ENCODE data around the gene NRXN3.

NRXN3 gene

GRCh38 chr14:79552778-79553177, 1382.6 kb downstream of the NRXN3 start:
- no peak for DNase-seq (ENCODE audit: low read depth in 1 of 2, low spot score in 1 of 2)

- DNase-seq (ENCODE audit: low read depth in 1 of 2, low spot score in 1 of 2) = no peak
Observed at GRCh38 chr14:79554816-79555215, 1384.6 kb downstream of the NRXN3 start.

GRCh38 chr14:79555429-79555828, 1385.3 kb downstream of the NRXN3 start:
- DNase-seq (ENCODE audit: low read depth in 1 of 2, low spot score in 1 of 2) = no peak

GRCh38 chr14:79557309-79557708, 1387.1 kb downstream of the NRXN3 start:
- no peak for DNase-seq (ENCODE audit: low read depth in 1 of 2, low spot score in 1 of 2)

- DNase-seq (ENCODE audit: low read depth in 1 of 2, low spot score in 1 of 2) = no peak
Observed at GRCh38 chr14:79562185-79562584, 1392.0 kb downstream of the NRXN3 start.

- DNase-seq (ENCODE audit: low read depth in 1 of 2, low spot score in 1 of 2) = no peak
Observed at GRCh38 chr14:79564371-79564770, 1394.2 kb downstream of the NRXN3 start.

DNA sequence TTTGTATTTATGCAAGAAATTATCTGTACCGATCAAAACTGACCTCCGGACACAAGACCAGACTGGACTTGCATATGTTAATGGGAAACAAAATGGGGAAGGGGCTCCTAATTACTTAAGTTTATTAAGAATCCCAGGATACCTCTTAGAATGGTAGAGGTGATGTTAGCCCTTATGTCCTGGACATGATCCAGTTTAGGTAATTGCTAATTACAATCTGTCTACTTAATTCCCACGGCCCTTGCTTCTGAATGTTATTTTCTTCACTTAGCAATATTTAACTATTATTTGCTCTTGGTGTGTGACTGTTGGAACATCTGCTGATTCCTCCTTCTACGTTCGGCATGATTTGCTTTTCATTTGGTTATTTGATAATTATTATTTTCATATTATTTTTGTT, 1397.1 kb downstream of the NRXN3 start:
- no peak for DNase-seq (ENCODE audit: low read depth in 1 of 2, low spot score in 1 of 2)

DNA sequence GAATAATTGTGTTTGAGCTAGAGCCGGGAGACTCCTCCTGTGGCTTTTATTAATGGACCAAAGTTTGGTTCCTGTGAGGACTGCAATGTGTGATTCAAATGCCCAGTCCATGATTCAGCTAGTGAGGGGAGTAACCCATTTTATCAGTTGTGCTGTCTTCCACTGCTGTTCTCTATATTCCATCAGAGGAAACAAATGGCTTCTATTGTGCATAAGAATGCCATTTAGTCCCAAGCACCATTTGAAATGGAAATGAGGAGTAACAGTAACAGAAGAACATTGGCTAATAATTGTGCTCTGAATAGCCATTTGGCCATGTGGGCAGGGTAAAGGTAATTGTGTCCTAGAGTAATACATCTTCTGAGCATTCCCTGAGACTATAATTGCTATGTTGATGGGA, 1398.4 kb downstream of the NRXN3 start:
- DNase-seq (ENCODE audit: low read depth in 1 of 2, low spot score in 1 of 2) = no peak

DNA sequence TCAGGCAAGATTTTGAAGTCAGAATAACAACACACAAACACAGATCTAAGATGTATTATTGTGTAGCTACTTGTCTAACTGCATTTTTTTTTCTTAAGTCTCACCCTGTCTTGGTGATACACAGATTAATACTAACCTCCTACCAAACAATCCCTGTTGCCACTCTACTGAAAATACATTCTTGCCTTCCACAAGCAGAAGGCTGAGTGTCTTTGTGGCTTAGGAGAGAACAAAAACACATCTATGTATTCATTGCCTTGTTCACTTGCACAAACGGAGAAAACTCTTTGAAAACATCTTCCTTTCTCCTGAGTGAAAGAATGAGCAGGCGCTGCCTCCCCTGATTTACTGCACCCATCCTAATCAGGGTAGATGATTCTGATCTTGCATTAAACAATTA, 1398.9 kb downstream of the NRXN3 start:
- DNase-seq (ENCODE audit: low read depth in 1 of 2, low spot score in 1 of 2) = no peak

DNA sequence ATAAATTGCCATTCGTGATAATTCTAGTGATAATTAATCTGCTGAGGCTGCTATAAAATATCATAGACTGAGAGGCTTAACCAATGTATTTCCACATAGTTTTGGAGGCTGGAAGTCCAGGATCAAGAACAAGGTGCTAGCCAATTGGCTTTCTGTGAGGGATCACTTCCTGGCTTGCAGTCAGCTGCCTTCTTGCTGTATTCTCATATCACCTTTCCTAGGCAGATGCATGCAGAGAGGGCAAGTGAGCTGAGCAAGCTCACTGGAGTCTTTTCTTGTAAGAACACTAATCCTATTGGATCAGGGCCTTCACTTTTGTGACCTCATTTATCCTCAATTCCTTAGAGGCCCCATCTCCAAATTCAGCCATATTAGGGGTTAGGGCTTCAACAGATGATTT, 1400.5 kb downstream of the NRXN3 start:
- DNase-seq (ENCODE audit: low read depth in 1 of 2, low spot score in 1 of 2) = no peak

DNA sequence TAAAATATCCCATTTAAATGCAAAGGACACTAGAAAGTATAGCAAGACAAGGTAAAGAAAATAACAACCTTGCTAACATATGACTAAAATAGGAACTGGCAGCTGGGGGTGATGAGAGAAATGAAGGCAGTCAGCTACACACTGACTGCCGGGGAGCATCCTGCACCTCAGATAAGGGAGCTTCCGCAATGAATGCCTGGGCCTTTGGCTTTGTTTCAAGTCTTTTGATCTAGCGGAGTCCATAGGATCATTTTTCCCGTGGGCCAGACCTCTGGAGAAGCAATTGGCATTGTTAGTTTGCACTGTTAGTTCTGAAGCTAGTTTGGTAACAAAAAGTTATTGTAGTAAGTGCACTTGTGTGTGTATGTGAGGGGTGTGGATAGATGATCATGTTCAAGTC, 1401.2 kb downstream of the NRXN3 start:
- no peak for DNase-seq (ENCODE audit: low read depth in 1 of 2, low spot score in 1 of 2)

GRCh38 chr14:79573486-79573885, 1403.3 kb downstream of the NRXN3 start:
- DNase-seq (ENCODE audit: low read depth in 1 of 2, low spot score in 1 of 2) = no peak

DNA sequence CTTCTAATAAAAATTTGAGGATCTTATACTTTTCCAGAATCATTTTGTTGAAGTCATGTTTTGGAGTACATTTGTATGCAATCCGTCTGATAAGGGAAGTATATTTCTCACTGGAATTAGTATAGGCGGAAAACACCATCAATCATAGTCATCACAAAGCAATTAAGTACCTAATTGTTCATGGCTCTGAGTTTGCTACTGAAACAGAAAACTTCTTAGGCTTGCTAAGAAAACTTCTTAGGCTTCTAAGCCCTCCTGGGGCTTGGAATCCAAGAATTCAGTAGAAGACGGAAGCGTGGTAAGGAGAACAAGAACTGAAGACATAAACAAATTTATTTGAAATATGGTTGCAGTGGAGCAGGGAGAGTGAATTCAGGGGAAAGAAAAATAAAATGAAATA, 1404.9 kb downstream of the NRXN3 start:
- no peak for DNase-seq (ENCODE audit: low read depth in 1 of 2, low spot score in 1 of 2)

- DNase-seq (ENCODE audit: low read depth in 1 of 2, low spot score in 1 of 2) = no peak
Observed at GRCh38 chr14:79576424-79576823, 1406.3 kb downstream of the NRXN3 start.

- no peak for DNase-seq (ENCODE audit: low read depth in 1 of 2, low spot score in 1 of 2)
Observed at GRCh38 chr14:79578470-79578869, 1408.3 kb downstream of the NRXN3 start.

DNA sequence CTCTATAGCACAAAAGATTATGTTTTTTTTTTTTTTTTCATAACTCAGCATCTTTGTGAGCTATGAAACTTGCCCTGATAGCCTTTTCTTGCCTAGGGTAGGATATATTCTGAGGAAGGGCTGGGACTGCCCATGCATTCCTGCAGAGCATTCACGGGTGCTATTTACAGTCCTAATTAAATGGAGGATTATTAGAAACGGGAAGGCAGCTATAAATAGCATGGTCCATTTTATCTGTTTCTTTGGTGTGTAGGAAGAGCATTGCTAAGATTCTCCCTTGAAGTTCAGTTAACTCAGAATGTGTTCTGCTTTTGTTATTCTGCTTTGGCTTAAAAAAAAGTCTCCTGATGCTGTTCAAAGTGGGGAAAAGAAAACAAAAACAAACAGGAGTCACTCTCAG, 1410.2 kb downstream of the NRXN3 start:
- no peak for DNase-seq (ENCODE audit: low read depth in 1 of 2, low spot score in 1 of 2)

GRCh38 chr14:79580906-79581305, 1410.7 kb downstream of the NRXN3 start:
- DNase-seq (ENCODE audit: low read depth in 1 of 2, low spot score in 1 of 2) = no peak

DNA sequence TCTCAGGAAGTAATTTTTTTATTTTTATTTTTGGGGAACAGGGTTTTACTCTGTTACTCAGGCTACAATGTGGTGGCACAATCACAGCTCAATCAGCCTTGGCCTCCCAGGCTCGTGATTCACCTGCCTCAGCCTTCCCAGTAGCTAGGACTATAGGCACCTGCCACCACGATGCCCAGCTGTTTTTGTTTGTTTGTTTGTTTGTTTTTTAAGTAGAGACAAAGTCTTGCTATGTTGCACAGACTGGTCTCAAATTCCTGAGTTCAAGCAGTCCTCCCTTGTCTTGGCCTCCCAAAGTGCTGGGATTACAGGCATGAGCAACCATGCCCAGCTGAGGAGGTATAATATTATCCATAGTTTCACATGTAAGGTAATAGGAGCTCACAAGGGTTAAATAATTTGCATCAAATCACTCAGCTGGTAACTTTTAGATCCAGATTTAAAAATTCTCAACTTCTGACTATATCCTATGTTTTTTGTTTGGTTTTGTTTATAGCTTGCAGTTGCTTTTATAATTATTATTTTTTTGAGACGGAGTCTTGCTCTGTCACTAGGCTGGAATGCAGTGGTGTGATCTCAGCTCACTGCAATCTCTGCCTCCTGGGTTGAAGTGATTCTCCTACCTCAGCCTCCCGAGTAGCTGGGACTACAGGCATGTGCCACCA, 1411.9 kb downstream of the NRXN3 start:
- no peak for DNase-seq (ENCODE audit: low read depth in 1 of 2, low spot score in 1 of 2)

GRCh38 chr14:79583738-79584408, 1413.7 kb downstream of the NRXN3 start:
- DNase-seq (ENCODE audit: low read depth in 1 of 2, low spot score in 1 of 2) = no peak

DNA sequence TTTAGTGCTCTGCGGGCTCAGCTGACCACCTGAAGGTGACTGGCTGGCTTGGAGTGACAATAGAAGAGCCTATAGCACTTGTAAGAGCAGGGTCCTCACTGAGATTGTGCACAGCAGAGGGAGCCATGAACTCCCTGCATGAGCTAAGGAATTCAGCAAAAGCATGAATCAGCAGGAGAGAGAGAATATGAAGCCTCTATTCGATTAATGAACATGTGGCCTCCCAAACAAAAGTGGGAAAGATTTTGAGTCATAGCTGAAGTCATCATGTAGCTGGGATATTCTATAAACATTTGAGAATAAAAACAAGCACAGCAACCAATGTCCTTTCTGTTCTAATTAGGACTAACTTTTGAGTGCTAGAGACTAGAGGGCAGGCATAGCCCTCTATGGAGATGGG, 1414.5 kb downstream of the NRXN3 start:
- DNase-seq (ENCODE audit: low read depth in 1 of 2, low spot score in 1 of 2) = no peak

DNA sequence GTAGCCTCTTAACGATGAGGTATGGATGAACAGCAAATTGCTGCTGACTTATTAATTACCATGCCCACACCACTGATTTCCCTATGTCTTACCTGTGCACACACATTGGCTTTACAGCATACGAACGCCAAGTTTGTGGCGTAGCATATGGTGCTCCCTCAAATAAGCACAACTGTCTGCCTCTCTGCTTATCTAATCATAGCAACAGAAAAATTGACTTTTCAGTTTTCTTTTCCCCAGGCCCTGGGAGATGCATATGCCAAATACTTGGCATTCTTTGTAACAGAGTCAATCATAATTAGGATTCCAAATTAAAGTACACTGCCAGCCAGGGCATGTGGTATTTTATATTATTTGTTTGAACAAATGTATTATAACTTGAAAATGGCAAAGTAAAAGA, 1415.7 kb downstream of the NRXN3 start:
- no peak for DNase-seq (ENCODE audit: low read depth in 1 of 2, low spot score in 1 of 2)

DNA sequence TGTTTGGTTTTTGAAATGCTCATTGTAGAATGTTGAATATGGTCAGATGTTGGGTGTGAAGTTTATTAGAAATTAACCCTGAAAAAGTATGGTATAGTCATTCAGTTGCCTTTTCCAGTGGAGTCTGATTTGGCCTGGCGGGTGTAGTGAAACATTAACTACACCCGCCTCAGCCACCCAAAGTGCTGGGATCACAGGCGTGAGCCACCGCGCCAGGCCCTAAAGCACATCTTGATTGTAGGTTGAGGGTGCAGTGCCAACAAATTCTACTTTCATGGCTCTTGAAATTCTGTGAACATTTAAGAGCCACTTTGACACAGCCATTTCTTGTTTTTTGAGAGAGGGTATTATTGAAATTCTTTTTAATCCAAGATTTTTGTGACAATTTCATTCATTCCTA, 1416.2 kb downstream of the NRXN3 start:
- DNase-seq (ENCODE audit: low read depth in 1 of 2, low spot score in 1 of 2) = no peak

DNA sequence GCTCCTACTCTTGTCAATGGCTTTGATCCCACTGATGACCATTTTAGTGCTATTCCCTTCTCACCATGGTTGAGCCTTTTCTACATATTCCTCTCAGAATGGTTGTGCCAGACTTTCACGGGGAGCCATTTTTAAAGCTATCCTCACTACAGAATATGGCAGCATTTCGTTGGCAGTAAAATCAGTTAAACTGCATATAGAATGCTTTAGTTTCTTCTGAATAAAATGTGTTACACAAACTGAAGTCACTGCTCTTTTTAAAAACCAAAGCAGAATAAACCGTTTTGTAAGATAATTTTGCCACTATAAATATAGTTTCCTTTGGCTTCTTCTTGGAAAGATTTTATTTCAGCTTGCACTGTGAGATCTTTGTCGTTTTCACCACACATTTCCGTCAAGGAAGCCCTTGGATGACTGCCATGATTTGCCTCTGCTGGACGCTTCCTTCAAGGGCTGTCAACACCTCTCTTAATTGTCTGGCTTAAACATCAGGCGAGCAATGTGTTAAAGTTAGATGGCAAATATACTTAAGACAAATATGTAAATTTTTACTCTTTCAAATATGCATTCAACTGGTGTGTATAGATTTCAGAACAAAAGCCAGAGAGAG, 1416.9 kb downstream of the NRXN3 start:
- no peak for DNase-seq (ENCODE audit: low read depth in 1 of 2, low spot score in 1 of 2)

Data from activated CD4-positive, alpha-beta T cell treated with anti-CD3 and anti-CD28 coated beads, Interleukin-2, amount 50 U/mL, for 24 hours (primary cell).